Mucosa of stomach (tissue), 1 donor: ENCODE data around the gene PRAMEF10.
"Not testable (repeated sequence)": the region's sequence is repeated elsewhere in the genome, so short reads cannot be mapped to it uniquely, and the experiment has no call there.

Experiments
- H3K27me3 ChIP-seq: one replicate; pipeline ENCODE4 v1.7.0; 2013; ENCODE audit warnings: mild to moderate bottlenecking, low read length; ENCODE audit not compliant: control insufficient read depth, insufficient read depth
- H3K36me3 ChIP-seq: one replicate; pipeline ENCODE4 v1.7.0; 2013; ENCODE audit warnings: low read length; ENCODE audit not compliant: control insufficient read depth, insufficient read depth
- H3K4me1 ChIP-seq: one replicate; pipeline ENCODE4 v1.7.0; 2013; ENCODE audit warnings: mild to moderate bottlenecking, low read length; ENCODE audit not compliant: control insufficient read depth, insufficient read depth
- H3K4me3 ChIP-seq: one replicate; pipeline ENCODE4 v1.7.0; 2013; ENCODE audit warnings: low read length
- H3K9ac ChIP-seq: one replicate; pipeline ENCODE4 v1.7.0; 2013; ENCODE audit warnings: mild to moderate bottlenecking, low read length, moderate library complexity
- H3K9me3 ChIP-seq: one replicate; pipeline ENCODE4 v1.7.0; 2013; ENCODE audit warnings: mild to moderate bottlenecking, low read length, moderate library complexity; ENCODE audit not compliant: control insufficient read depth
- donor health status: Pancreatic carcinoma.

Gene PRAMEF10

GRCh38 chr1:12898170-12898569 lies at the start of gene PRAMEF10:
Gene PRAMEF10 (minus strand): TSS chr1:12898270. CDS start chr1:12895847, 2,423 bp downstream.
- not testable (repeated sequence) for H3K36me3 ChIP-seq, H3K27me3 ChIP-seq, H3K9ac ChIP-seq, H3K4me1 ChIP-seq, H3K4me3 ChIP-seq, H3K9me3 ChIP-seq

- H3K9ac ChIP-seq, H3K36me3 ChIP-seq, H3K4me1 ChIP-seq, H3K9me3 ChIP-seq, H3K4me3 ChIP-seq, H3K27me3 ChIP-seq: not testable (repeated sequence)
Measured at GRCh38 chr1:12947480-12947879, 49.4 kb upstream of the PRAMEF10 start, which contains the start of gene PRAMEF6. Gene PRAMEF6 (minus strand): TSS chr1:12947580. CDS start chr1:12942518, 5,062 bp downstream.

GRCh38 chr1:12924368-12924767 lies 26.3 kb upstream of the PRAMEF10 start:
- not testable (repeated sequence) for H3K4me3 ChIP-seq, H3K4me1 ChIP-seq, H3K27me3 ChIP-seq, H3K9ac ChIP-seq, H3K36me3 ChIP-seq, H3K9me3 ChIP-seq

GRCh38 chr1:12921749-12922148 lies 23.7 kb upstream of the PRAMEF10 start:
- not testable (repeated sequence) for H3K4me3 ChIP-seq, H3K9me3 ChIP-seq, H3K36me3 ChIP-seq, H3K4me1 ChIP-seq, H3K9ac ChIP-seq, H3K27me3 ChIP-seq

- not testable (repeated sequence) for H3K9me3 ChIP-seq, H3K4me1 ChIP-seq, H3K9ac ChIP-seq, H3K27me3 ChIP-seq, H3K4me3 ChIP-seq, H3K36me3 ChIP-seq
Measured at GRCh38 chr1:12916310-12916709, 18.2 kb upstream of the PRAMEF10 start, which contains the start of gene PRAMEF7. Gene PRAMEF7 (plus strand): TSS chr1:12916610. CDS start chr1:12917693, 1,083 bp downstream.

- not testable (repeated sequence) for H3K4me3 ChIP-seq, H3K4me1 ChIP-seq, H3K9me3 ChIP-seq, H3K27me3 ChIP-seq, H3K36me3 ChIP-seq, H3K9ac ChIP-seq
Measured at GRCh38 chr1:12903793-12904572, 5.9 kb upstream of the PRAMEF10 start.

- not testable (repeated sequence) for H3K4me3 ChIP-seq, H3K27me3 ChIP-seq, H3K9me3 ChIP-seq, H3K9ac ChIP-seq, H3K4me1 ChIP-seq, H3K36me3 ChIP-seq
Measured at GRCh38 chr1:12899186-12899585, 1.1 kb upstream of the PRAMEF10 start.

- not testable (repeated sequence) for H3K9me3 ChIP-seq, H3K27me3 ChIP-seq, H3K36me3 ChIP-seq, H3K9ac ChIP-seq, H3K4me1 ChIP-seq, H3K4me3 ChIP-seq
Measured at GRCh38 chr1:12886101-12886500, 12.0 kb downstream of the PRAMEF10 start, which contains the start of gene PRAMEF4. Gene PRAMEF4 (minus strand): TSS chr1:12886201. CDS start chr1:12883394, 2,807 bp downstream.

GRCh38 chr1:12878453-12878852 lies 19.6 kb downstream of the PRAMEF10 start:
- not testable (repeated sequence) for H3K9me3 ChIP-seq, H3K36me3 ChIP-seq, H3K27me3 ChIP-seq, H3K4me1 ChIP-seq, H3K9ac ChIP-seq, H3K4me3 ChIP-seq

- H3K36me3 ChIP-seq, H3K4me3 ChIP-seq, H3K27me3 ChIP-seq, H3K9ac ChIP-seq, H3K9me3 ChIP-seq, H3K4me1 ChIP-seq: not testable (repeated sequence)
Measured at GRCh38 chr1:12863131-12863880, 34.8 kb downstream of the PRAMEF10 start.

GRCh38 chr1:12856786-12857185 lies 41.3 kb downstream of the PRAMEF10 start, which contains the start of gene PRAMEF2:
Gene PRAMEF2 (plus strand): TSS chr1:12857086. CDS start chr1:12859010, 1,924 bp downstream.
- H3K36me3 ChIP-seq, H3K27me3 ChIP-seq, H3K4me1 ChIP-seq, H3K9me3 ChIP-seq, H3K4me3 ChIP-seq, H3K9ac ChIP-seq: not testable (repeated sequence)

GRCh38 chr1:12851779-12852178 lies 46.3 kb downstream of the PRAMEF10 start:
- Histone ChIP-seq H3K36me3 (no peaks in the 10 kb centered on the region), H3K9me3 (no peaks in the 10 kb centered on the region), H3K27me3 (no peaks in the 10 kb centered on the region), H3K9ac (no peak overlapping the region), H3K4me1 (no peaks in the 10 kb centered on the region), H3K4me3 (no peak overlapping the region)
